HepG2 (cell line): ENCODE results near the gene COBL. TPM values are rescaled to one million over a fixed set of nuclear protein-coding genes. Genes with fewer than 3 reads are reported as not detected.

Experiments
- ATF5 ChIP-seq: sonication (generic); formaldehyde crosslinking; IDR thresholded peaks from 2 replicates; pipeline ENCODE4 v1.4.0; 2020; ENCODE audit warnings: mild to moderate bottlenecking, low read depth, missing genetic modification reagents
- EP300 ChIP-seq, 3 experiments: sonication (generic) in 1 of 3; formaldehyde crosslinking in 1 of 3; IDR thresholded peaks; 2 replicates each; pipeline versions ENCODE4 v1.5.1 to v1.6.1; 2011 to 2020; ENCODE audit warnings: low read depth in 2 of 3, low read length in 2 of 3, borderline replicate concordance in 1 of 3, improper control_type of control experiment in 1 of 3, mild to moderate bottlenecking in 1 of 3, missing genetic modification reagents in 1 of 3, moderate library complexity in 1 of 3
- GZF1 ChIP-seq: sonication (generic); formaldehyde crosslinking; IDR thresholded peaks from 2 replicates; pipeline ENCODE4 v1.5.1; 2020; ENCODE audit warnings: mild to moderate bottlenecking, missing genetic modification reagents
- HES4 ChIP-seq: sonication (generic); formaldehyde crosslinking; IDR thresholded peaks from 2 replicates; pipeline ENCODE4 v1.9.0; 2021; ENCODE audit warnings: mild to moderate bottlenecking, missing genetic modification reagents, borderline replicate concordance
- HNRNPUL1 ChIP-seq: fragments of 200-400 bp; formaldehyde crosslinking; IDR thresholded peaks from 2 replicates; pipeline ENCODE4 v1.6.1; 2017; ENCODE audit warnings: low read depth, mild to moderate bottlenecking, low read length, moderate library complexity
- IRF1 ChIP-seq: sonication (generic); formaldehyde crosslinking; IDR thresholded peaks from 2 replicates; pipeline ENCODE4 v1.4.0; 2020; ENCODE audit warnings: low read depth, mild to moderate bottlenecking, missing genetic modification reagents
- MEF2D ChIP-seq: sonication (generic); formaldehyde crosslinking; IDR thresholded peaks from 2 replicates; pipeline ENCODE4 v1.5.1; 2020; ENCODE audit warnings: mild to moderate bottlenecking, missing genetic modification reagents
- MEIS1 ChIP-seq: sonication (generic); formaldehyde crosslinking; IDR thresholded peaks from 2 replicates; pipeline ENCODE4 v1.9.0; 2021; ENCODE audit warnings: mild to moderate bottlenecking, missing genetic modification reagents, moderate library complexity, borderline replicate concordance
- NR2F1 ChIP-seq, 2 experiments: fragments of 450-650 bp in 1 of 2; formaldehyde crosslinking in 1 of 2; IDR thresholded peaks; 2 replicates each; pipeline versions ENCODE4 v1.5.0 to v1.6.1; 2016 to 2020; ENCODE audit warnings: mild to moderate bottlenecking in 1 of 2, missing compliant biosample characterization in 1 of 2, missing genetic modification reagents in 1 of 2, moderate library complexity in 1 of 2
- PHF8 ChIP-seq: sonication (generic); formaldehyde crosslinking; IDR thresholded peaks from 2 replicates; pipeline ENCODE4 v1.5.0; 2020; ENCODE audit warnings: missing genetic modification reagents
- RBFOX2 ChIP-seq: fragments of 200-400 bp; formaldehyde crosslinking; IDR thresholded peaks from 2 replicates; pipeline ENCODE4 v1.6.1; 2017; ENCODE audit warnings: low read depth, mild to moderate bottlenecking, low read length
- RNF219 ChIP-seq: sonication (generic); formaldehyde crosslinking; IDR thresholded peaks from 2 replicates; pipeline ENCODE4 v1.5.0; 2020; ENCODE audit warnings: mild to moderate bottlenecking, missing genetic modification reagents
- SETDB1 ChIP-seq: sonication (generic); formaldehyde crosslinking; IDR thresholded peaks from 2 replicates; pipeline ENCODE4 v1.5.1; 2020; ENCODE audit warnings: missing genetic modification reagents, mild to moderate bottlenecking, borderline replicate concordance
- SMAD1 ChIP-seq: sonication (generic); formaldehyde crosslinking; IDR thresholded peaks from 2 replicates; pipeline ENCODE4 v1.4.0; 2020; ENCODE audit warnings: missing genetic modification reagents, low read depth, mild to moderate bottlenecking, borderline replicate concordance
- YEATS4 ChIP-seq: sonication (generic); formaldehyde crosslinking; IDR thresholded peaks from 2 replicates; pipeline ENCODE4 v1.4.0; 2020; ENCODE audit warnings: missing genetic modification reagents, borderline replicate concordance
- ZNF292 ChIP-seq: sonication (generic); formaldehyde crosslinking; IDR thresholded peaks from 2 replicates; pipeline ENCODE4 v1.8.1; 2022; ENCODE audit warnings: mild to moderate bottlenecking, low read depth, missing genetic modification reagents, borderline replicate concordance
- ZNF414 ChIP-seq: sonication (generic); formaldehyde crosslinking; IDR thresholded peaks from 2 replicates; pipeline ENCODE4 v1.5.0; 2020; ENCODE audit warnings: missing genetic modification reagents
- ZNF451 ChIP-seq: sonication (generic); formaldehyde crosslinking; IDR thresholded peaks from 2 replicates; pipeline ENCODE4 v1.5.0; 2020; ENCODE audit warnings: mild to moderate bottlenecking, missing genetic modification reagents
- ZNF564 ChIP-seq: sonication (generic); formaldehyde crosslinking; IDR thresholded peaks from 2 replicates; pipeline ENCODE4 v1.8.1; 2023; ENCODE audit warnings: mild to moderate bottlenecking, missing genetic modification reagents
- ZNF652 ChIP-seq: IDR thresholded peaks from 2 replicates; pipeline ENCODE4 v1.6.1; 2016; ENCODE audit warnings: low read depth, borderline replicate concordance
- ZNF670 ChIP-seq: sonication (generic); formaldehyde crosslinking; IDR thresholded peaks from 2 replicates; pipeline ENCODE4 v1.8.0; 2022; ENCODE audit warnings: mild to moderate bottlenecking, missing genetic modification reagents, borderline replicate concordance
- ZSCAN9 ChIP-seq: IDR thresholded peaks from 2 replicates; pipeline ENCODE4 v1.6.1; 2016; ENCODE audit warnings: borderline replicate concordance
- polyA plus RNA-seq, 8 experiments: library from polyadenylated mRNA; depleted of rRNA in 3 of 8; stranded (reverse) in 7 of 8; unstranded in 1 of 8; fragments of >200 nt; fragmentation: Illumina TruSeq in 4 of 8; extraction: Trizol in 4 of 8; gene quantifications; 2 replicates each; pipeline versions ENCODE4 v1.2.1 to v1.2.3, GENCODE V29; 2011 to 2016; ENCODE audit warnings: low read depth in 4 of 8, missing spikeins in 1 of 8, mixed read lengths in 1 of 8; ENCODE audit not compliant: insufficient read depth in 1 of 8
- total RNA-seq, 5 experiments: library from RNA; depleted of rRNA; stranded (reverse); fragments of >200 nt; fragmentation: Illumina TruSeq; extraction: Trizol; gene quantifications; 2 replicates each; pipeline ENCODE4 v1.2.3, GENCODE V29; 2016; ENCODE audit warnings: low read depth in 1 of 5
- TF ChIP-seq, protein P1 (sequence below): sonication (generic); formaldehyde crosslinking; IDR thresholded peaks from 2 replicates; pipeline ENCODE4 v1.5.0; 2020; ENCODE audit warnings: missing genetic modification reagents, mild to moderate bottlenecking, borderline replicate concordance

The COBL gene
- total and polyA plus RNA-seq, 2 of the 13 experiments (the other 11 are each of a cell fraction or from before 2014, with no cell fraction given), result 3.8 to 4.9 TPM

DNA sequence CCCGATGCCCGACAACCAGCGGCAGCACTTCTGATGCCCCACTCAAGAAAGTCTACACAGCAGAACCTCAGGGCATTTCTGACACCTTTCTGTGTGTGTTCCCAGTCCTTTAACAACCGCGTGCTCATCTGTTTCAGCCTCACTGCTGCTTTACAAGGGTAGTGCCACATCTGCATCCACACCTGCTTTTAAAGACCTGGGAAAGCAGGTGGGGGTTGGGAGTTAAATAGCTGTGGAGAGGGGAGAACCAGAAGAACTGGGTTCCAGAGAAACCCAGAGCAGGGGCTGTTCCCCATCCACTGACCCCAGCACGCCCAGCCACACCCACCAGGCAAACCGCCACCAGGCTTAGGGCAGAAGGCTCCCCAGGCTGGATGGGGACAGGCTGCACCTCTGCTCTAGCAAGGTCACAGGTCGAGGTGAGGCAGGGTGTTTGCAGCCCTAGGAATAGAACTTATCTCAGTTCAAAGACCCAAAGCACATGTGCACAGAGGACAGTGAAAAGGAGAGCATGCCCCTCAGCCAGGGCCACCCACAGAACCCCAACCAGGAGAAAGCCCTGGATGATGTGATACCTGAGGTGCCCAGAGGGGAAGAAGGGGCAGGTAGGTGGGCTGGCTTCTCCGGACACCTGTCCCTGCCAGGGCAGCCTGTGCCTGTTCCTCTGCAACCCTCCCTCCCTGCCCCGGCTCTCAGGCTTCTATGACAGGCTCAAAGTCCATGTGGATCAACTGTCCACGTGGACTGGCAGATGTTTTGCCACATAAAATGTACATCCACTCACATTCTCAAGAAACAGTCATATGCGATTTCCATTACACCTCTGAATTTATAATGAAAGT lies 51.3 kb downstream of the COBL start (continued):
- no peak for TF ChIP-seq RNF219 (CRISPR knock-in tag)
- TF ChIP-seq ZNF292 (CRISPR knock-in tag), result peak; percentile 72; the same call in 1 of the 2 replicates
- TF ChIP-seq GZF1 (CRISPR knock-in tag), result 0 out of 2 replicates have a peak, but pooled peaks have one; percentile 41
- no peak for TF ChIP-seq ZNF414 (CRISPR knock-in tag)
- TF ChIP-seq EP300 (IDR thresholded peaks at IDR 0.05; ENCODE audit: low read depth in 2 of 2, low read length in 2 of 2), result peak in 1 of 2 experiments; percentile 42; a peak in 1 of 4 replicates
- TF ChIP-seq EP300 (CRISPR knock-in tag; IDR thresholded peaks at IDR 0.05; ENCODE audit: borderline replicate concordance), result no peak
- no peak for TF ChIP-seq ZNF670 (CRISPR knock-in tag)
- TF ChIP-seq HNRNPUL1, result no peak
- TF ChIP-seq MEF2D (CRISPR knock-in tag), result 0 out of 2 replicates have a peak, but pooled peaks have one; percentile 53
- no peak for TF ChIP-seq HES4 (CRISPR knock-in tag)
- TF ChIP-seq ZNF451, result peak; percentile 52; the same call in 1 of the 2 replicates
- TF ChIP-seq SETDB1 (CRISPR knock-in tag), result no peak
- TF ChIP-seq ZNF564 (CRISPR knock-in tag), result no peak
- TF ChIP-seq ZNF652 (CRISPR knock-in tag), result no peak
- no peak for TF ChIP-seq ZSCAN9 (CRISPR knock-in tag)
- TF ChIP-seq SMAD1, result no peak
- TF ChIP-seq MEIS1 (CRISPR knock-in tag), result no peak
- no peak for TF ChIP-seq IRF1 (CRISPR knock-in tag)
- no peak for TF ChIP-seq RBFOX2
- no peak for TF ChIP-seq ATF5 (CRISPR knock-in tag)
- TF ChIP-seq NR2F1 (CRISPR knock-in tag; IDR thresholded peaks at IDR 0.05), result peak; percentile 35 to 61; a peak in 3 of 4 replicates
- TF ChIP-seq YEATS4, result peak; percentile 64
- TF ChIP-seq, protein P1, sequence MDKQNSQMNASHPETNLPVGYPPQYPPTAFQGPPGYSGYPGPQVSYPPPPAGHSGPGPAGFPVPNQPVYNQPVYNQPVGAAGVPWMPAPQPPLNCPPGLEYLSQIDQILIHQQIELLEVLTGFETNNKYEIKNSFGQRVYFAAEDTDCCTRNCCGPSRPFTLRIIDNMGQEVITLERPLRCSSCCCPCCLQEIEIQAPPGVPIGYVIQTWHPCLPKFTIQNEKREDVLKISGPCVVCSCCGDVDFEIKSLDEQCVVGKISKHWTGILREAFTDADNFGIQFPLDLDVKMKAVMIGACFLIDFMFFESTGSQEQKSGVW (CRISPR knock-in tag), result no peak
- TF ChIP-seq PHF8, result no peak
